HG03175 (cell line): ENCODE data around the gene GEMIN5.
"Not testable (repeated sequence)": the region's sequence is repeated elsewhere in the genome, so short reads cannot be mapped to it uniquely, and the experiment has no call there.

Experiments used
- ATAC-seq: cut with Tn5 transposase; IDR thresholded peaks from one replicate; pipeline ENCODE4 v1.9.1; 2021; ENCODE audit warnings: mild to moderate bottlenecking, moderate library complexity; ENCODE audit not compliant: unreplicated experiment

The GEMIN5 gene

GRCh38 chr5:154945695-154946301 lies 7.8 kb upstream of the GEMIN5 start:
- no peak for ATAC-seq

GRCh38 chr5:154944716-154945115 lies 6.7 kb upstream of the GEMIN5 start:
- ATAC-seq, result no peak

DNA sequence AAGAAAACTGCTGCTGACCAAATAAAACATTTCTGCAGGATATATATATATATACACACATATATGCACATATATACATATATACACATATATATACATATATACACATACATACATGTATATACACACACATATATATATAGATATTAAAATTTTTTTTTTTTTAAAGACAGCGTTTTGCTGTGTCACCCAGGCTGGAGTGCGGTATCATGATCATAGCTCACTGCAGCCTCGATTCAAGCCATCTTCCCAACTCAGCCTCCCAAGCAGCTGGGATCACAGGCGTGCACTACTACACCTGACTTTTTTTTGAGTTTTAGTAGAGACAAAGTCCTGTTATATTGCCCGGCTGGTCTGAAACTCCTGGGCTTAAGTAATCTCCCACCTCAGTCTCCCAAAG lies 5.5 kb upstream of the GEMIN5 start:
- no peak for ATAC-seq

- ATAC-seq, result peak; percentile 47
Measured at GRCh38 chr5:154940772-154941620, 3.0 kb upstream of the GEMIN5 start, which contains the start of gene MRPL22. TSS of gene MRPL22 (plus strand) at chr5:154941073. CDS start at chr5:154941111, 38 bp downstream.

DNA sequence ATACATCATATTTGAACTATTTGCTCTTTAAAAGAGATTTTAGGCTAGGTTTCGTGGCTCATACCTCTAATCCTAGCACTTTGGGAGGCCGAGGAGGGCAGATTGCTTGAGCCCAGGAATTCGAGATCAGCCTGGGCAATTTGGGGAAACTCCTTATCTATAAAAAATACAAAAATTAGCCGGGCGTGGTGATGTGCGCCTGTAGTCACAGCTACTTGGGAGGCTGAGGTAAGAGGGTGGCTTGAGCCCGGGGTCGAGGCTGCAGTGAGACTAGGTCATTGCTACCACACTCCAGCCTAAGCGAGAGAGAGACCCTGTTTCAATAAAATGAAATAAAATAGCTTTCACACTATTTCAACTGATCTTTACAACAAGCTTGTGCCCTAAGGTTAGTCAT lies 2.4 kb upstream of the GEMIN5 start:
- ATAC-seq, result no peak

DNA sequence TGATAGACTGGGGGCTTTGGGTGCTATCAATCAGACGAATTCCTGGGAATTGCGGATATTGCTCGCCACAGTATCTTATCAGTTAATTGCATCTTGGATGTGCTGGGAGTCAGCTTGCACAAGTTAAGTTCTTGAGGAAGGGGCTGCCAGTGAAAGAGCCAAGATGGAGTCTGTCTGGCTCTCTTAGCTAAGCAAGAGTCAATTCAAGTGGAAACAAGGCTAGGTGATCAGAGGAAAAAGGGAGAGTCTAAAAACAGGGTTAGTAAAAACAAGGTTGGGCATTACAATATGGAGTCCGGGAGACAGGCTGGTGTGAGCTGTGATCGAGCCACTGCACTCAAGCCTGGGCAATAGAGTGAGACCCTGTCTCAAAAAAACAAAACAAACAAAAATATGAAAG lies 1.4 kb upstream of the GEMIN5 start:
- ATAC-seq, result not testable (repeated sequence)

- no peak for ATAC-seq
Measured at GRCh38 chr5:154937186-154937717, 759 bp downstream of the GEMIN5 start.

GRCh38 chr5:154934881-154935280 lies 3.1 kb downstream of the GEMIN5 start:
- no peak for ATAC-seq

DNA sequence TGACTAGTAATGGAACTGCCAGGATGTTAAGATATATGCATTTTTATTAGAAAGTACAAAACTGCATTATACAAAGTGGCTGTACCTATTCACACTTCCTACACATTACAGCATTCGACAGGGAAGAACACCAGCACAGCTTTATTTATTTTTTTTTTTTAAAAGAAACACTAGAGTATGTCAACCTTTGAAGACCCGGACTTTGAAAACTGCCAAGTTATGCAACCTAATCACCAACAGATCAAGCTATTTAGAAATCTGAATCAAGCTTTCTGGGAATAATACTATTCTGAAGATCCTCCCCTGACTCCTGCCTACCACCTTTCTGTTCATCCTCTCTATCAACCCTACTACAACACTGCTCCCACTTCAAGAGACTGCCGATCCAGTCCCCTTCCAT lies 4.5 kb downstream of the GEMIN5 start:
- ATAC-seq, result no peak

- no peak for ATAC-seq
Measured at GRCh38 chr5:154923441-154924430, 14.3 kb downstream of the GEMIN5 start.

DNA sequence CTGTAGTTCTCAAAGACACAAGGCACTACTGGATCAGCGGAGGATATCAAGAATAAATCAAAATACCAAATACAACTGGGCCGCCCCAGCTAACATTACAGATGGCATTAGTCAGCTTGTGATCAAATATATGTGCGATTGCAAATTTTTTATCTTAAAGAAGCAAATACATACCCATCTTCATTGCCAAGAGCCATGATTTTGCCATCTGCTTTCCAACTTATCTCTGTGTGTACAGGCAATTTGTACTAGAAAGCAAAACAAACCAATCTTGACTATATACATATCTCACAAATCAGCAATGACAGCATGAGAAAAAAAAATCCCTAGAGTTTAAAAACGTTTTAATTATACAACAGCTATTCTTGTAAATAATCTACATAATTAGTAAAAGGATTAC lies 20.3 kb downstream of the GEMIN5 start:
- no peak for ATAC-seq

DNA sequence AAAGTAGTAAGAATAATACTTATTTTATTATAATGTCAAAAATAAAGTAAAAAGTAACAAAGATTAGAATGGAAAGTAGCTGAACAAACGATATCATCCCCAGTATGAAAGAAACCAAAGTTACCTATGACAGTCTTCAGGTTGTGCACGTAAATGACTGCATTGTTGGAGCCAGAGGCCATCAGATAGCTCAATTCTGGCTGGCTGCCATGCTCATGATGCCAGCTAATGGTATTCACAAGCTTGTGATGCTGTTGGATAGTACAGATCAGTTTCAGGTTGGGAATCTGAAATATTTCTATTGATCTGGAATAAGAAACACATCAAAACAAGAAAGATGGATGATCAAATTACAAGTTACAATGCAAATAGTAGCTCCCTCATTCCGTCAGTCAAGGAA lies 21.1 kb downstream of the GEMIN5 start:
- no peak for ATAC-seq

GRCh38 chr5:154905601-154906000 lies 32.4 kb downstream of the GEMIN5 start:
- not testable (repeated sequence) for ATAC-seq

GRCh38 chr5:154901913-154902312 lies 36.1 kb downstream of the GEMIN5 start:
- ATAC-seq, result no peak

DNA sequence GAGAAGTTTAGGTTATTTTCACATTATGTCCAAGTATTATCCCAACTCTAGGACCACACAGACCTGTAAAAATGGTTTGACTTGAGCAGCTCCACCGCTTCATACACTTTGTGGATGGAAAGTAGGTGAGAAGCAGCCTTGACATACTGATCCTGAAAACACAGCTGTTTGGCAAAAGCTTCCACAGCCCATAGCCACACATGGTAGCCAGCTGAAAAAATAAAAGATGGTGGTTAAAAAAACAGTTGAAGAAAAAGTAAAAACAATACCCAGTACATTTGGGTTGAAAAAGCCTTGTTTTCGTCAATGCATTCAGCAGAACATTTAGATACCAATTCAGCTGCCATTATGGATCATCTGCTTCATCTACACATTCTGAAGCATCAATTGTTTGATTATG lies 36.7 kb downstream of the GEMIN5 start:
- no peak for ATAC-seq

- no peak for ATAC-seq
Measured at GRCh38 chr5:154900066-154900465, 37.9 kb downstream of the GEMIN5 start.

DNA sequence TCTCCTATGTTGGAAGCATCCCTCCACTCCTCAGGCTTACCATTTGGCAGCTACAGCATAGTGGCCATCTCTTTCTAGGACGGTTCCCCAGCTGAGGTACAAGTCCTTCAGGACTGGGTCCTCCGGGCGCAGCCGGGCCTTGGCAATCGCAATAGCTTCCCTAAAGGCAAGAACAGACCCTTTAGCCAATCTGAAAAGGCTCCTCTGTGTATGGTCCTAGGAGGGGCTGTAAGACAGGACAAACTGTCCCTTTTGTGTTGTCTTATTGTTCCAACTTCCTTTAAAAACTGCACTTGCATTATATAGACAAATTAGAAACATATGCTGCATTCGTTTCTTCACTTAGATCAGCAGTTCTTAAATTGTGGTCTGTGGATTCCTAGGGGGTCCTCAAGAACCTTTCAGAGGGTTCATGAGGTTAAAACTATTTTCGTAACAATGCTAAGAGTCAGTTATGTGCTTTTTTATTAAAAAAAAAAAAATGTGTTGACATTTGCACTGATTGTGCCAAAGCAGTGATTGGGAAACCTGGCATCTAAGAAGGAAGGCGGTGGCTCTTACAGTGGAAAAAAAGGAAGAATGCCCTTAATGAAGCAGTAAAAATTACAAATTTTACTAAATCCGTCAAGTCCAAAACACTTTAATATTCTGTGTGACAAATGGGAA lies 38.7 kb downstream of the GEMIN5 start:
- no peak for ATAC-seq

DNA sequence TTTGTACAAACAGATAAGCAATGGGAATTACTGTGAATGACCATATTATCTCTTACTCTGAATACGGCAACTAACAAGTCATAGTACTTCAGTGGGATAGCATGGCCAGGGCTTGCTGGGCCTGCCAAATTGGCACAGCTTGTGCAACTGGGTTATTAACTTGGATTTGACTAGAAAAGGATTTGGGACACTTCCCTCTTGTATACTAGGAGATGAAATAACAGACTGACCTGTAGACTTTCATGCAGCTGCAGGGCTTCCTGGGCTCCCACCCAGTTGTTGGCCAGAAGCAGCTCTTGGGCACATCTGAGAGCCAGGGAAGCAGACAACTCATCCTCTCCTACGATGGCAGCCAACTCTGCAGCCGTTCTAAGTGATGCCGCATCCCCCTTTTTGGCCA lies 39.8 kb downstream of the GEMIN5 start:
- ATAC-seq, result no peak

DNA sequence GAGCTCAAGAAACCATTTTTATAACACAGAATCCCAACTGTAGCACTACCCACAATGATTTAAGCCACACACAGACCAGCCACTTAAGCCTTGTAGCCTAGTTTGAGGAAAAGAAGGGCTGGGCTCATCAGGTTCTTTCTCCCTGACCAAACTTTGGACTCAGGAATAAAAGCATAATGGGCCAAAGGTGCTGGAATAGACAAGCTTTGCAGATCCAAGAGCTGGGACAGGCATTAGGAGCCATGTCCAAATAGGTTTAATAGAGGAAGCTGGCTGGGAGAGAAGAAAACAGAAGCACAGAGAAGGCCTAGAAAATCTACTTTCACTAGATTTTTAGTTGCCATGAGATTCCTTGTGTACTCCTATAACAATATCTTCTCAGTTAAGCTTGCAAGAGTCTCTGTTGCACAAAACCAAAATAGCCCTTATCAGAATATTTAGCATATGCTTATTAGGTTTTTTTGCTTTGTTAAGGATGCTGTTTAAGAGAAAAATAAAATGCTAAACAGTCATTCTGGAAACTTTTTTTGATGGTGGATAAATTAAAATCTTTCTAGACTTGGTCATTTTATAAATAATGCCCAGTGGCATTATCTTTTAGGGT lies 41.3 kb downstream of the GEMIN5 start:
- ATAC-seq, result no peak
